ENCODE data around the gene SHROOM3. TPM values are rescaled to one million over a fixed set of nuclear protein-coding genes. Genes with fewer than 3 reads are reported as not detected.

The SHROOM3 gene
- total and polyA plus RNA-seq, 2 experiments from 2014 or later: 11.3 to 73.5 TPM

DNA sequence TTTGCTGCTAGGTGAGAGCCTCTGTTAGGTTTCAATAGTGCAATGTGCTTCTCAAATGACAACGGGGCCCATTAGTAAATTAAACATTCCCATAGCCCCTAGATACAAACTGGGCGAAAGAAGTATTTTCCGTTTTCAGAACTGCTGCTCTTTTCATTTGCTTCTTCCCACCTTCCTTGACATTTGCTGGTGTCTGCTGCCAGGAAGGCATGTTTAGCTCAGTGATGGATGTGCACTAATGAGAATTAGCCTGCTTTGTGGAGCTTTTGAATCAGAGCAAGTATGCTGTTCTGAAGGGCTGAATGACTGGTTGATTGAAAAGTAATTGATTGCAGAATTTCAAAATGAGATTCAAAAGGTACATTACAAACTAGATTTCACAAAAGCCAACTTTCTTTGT lies 57.0 kb downstream of the SHROOM3 start (continued):
- TF ChIP-seq, protein P1, sequence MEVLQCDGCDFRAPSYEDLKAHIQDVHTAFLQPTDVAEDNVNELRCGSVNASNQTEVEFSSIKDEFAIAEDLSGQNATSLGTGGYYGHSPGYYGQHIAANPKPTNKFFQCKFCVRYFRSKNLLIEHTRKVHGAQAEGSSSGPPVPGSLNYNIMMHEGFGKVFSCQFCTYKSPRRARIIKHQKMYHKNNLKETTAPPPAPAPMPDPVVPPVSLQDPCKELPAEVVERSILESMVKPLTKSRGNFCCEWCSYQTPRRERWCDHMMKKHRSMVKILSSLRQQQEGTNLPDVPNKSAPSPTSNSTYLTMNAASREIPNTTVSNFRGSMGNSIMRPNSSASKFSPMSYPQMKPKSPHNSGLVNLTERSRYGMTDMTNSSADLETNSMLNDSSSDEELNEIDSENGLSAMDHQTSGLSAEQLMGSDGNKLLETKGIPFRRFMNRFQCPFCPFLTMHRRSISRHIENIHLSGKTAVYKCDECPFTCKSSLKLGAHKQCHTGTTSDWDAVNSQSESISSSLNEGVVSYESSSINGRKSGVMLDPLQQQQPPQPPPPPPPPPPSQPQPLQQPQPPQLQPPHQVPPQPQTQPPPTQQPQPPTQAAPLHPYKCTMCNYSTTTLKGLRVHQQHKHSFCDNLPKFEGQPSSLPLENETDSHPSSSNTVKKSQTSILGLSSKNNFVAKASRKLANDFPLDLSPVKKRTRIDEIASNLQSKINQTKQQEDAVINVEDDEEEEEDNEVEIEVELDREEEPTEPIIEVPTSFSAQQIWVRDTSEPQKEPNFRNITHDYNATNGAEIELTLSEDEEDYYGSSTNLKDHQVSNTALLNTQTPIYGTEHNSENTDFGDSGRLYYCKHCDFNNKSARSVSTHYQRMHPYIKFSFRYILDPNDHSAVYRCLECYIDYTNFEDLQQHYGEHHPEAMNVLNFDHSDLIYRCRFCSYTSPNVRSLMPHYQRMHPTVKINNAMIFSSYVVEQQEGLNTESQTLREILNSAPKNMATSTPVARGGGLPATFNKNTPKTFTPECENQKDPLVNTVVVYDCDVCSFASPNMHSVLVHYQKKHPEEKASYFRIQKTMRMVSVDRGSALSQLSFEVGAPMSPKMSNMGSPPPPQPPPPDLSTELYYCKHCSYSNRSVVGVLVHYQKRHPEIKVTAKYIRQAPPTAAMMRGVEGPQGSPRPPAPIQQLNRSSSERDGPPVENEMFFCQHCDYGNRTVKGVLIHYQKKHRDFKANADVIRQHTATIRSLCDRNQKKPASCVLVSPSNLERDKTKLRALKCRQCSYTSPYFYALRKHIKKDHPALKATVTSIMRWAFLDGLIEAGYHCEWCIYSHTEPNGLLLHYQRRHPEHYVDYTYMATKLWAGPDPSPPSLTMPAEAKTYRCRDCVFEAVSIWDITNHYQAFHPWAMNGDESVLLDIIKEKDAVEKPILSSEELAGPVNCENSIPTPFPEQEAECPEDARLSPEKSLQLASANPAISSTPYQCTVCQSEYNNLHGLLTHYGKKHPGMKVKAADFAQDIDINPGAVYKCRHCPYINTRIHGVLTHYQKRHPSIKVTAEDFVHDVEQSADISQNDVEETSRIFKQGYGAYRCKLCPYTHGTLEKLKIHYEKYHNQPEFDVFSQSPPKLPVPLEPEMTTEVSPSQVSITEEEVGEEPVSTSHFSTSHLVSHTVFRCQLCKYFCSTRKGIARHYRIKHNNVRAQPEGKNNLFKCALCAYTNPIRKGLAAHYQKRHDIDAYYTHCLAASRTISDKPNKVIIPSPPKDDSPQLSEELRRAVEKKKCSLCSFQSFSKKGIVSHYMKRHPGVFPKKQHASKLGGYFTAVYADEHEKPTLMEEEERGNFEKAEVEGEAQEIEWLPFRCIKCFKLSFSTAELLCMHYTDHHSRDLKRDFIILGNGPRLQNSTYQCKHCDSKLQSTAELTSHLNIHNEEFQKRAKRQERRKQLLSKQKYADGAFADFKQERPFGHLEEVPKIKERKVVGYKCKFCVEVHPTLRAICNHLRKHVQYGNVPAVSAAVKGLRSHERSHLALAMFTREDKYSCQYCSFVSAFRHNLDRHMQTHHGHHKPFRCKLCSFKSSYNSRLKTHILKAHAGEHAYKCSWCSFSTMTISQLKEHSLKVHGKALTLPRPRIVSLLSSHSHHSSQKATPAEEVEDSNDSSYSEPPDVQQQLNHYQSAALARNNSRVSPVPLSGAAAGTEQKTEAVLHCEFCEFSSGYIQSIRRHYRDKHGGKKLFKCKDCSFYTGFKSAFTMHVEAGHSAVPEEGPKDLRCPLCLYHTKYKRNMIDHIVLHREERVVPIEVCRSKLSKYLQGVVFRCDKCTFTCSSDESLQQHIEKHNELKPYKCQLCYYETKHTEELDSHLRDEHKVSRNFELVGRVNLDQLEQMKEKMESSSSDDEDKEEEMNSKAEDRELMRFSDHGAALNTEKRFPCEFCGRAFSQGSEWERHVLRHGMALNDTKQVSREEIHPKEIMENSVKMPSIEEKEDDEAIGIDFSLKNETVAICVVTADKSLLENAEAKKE (CRISPR knock-in tag; IDR thresholded peaks at IDR 0.05): no peak

DNA sequence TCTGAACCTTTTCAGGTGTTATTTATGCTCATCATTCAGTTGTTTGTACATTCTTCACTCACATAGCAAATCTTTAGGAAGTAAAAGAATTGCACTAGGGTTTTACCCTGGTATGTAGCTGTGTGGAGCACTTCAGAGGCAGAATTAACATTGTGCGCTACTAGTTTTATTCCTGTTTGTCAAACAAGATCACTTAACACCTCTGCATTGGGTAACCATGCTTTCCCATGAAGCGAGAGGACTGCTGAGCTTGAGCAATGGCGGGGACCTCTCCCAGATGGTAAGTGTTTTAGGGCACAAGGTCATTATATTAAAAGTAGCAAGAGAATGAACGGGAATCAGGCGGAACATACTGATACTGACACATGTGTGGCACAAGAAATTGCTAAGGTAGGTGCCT lies 59.2 kb downstream of the SHROOM3 start:
- Mint-ChIP-seq H3K4me3 (no peak overlapping the region), H3K27ac (no peak overlapping the region), H3K9me3 (peaks cover 3% of the 10 kb centered on the region; the same call in 1 of the 3 replicates), H3K36me3 (ENCODE audit: low read depth) (0 out of 3 replicates have a peak, but pooled peaks cover 4% of the 10 kb centered on the region), H3K27me3 (ENCODE audit: insufficient read depth, low read depth, poor library complexity) (no peaks in the 10 kb centered on the region), H3K4me1 (no peaks in the 10 kb centered on the region)
- H3K4me1 ChIP-seq (ENCODE audit: insufficient read depth): no peaks in the 10 kb centered on the region
- ATAC-seq: no peak
- no peaks in the 10 kb centered on the region for H3K27me3 ChIP-seq (ENCODE audit: insufficient read depth)
- H3K4me2 ChIP-seq: no peak overlapping the region
- DNase-seq (ENCODE audit: low spot score): no peak
- H3F3A ChIP-seq (replicated peaks; ENCODE audit: low read depth): no peaks in the 10 kb centered on the region
- no peaks in the 10 kb centered on the region for H4K20me1 ChIP-seq (replicated peaks; ENCODE audit: insufficient read depth)
- H3K36me3 ChIP-seq (ENCODE audit: insufficient read depth): no peaks in the 10 kb centered on the region
- H3K27ac ChIP-seq (ENCODE audit: low read depth): no peak overlapping the region
- H3K79me2 ChIP-seq (replicated peaks; ENCODE audit: insufficient read depth): no peaks in the 10 kb centered on the region
- no peak overlapping the region for H2AFZ ChIP-seq
- H3K9me2 ChIP-seq (ENCODE audit: insufficient read depth): no peaks in the 10 kb centered on the region
- H3K4me3 ChIP-seq: no peak overlapping the region
- TF ChIP-seq, protein P2, sequence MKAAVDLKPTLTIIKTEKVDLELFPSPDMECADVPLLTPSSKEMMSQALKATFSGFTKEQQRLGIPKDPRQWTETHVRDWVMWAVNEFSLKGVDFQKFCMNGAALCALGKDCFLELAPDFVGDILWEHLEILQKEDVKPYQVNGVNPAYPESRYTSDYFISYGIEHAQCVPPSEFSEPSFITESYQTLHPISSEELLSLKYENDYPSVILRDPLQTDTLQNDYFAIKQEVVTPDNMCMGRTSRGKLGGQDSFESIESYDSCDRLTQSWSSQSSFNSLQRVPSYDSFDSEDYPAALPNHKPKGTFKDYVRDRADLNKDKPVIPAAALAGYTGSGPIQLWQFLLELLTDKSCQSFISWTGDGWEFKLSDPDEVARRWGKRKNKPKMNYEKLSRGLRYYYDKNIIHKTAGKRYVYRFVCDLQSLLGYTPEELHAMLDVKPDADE (IDR thresholded peaks at IDR 0.05): no peak
- TF ChIP-seq, protein P1 (CRISPR knock-in tag; IDR thresholded peaks at IDR 0.05): no peak
- TF ChIP-seq CREB1 (CRISPR knock-in tag; IDR thresholded peaks at IDR 0.05; ENCODE audit: low read depth): no peak
- no peak for TF ChIP-seq POLR2AphosphoS5 (IDR thresholded peaks at IDR 0.05; ENCODE audit: low read depth)
- no peak for TF ChIP-seq ZNF331 (CRISPR knock-in tag; IDR thresholded peaks at IDR 0.05; ENCODE audit: low read depth)

Measured in GM23338 (cell line).